PC-9 (cell line): ENCODE results near the gene ST6GALNAC6.

ENCODE experiments used
- EZH2 ChIP-seq: fragments of 200-600 bp; sonication (generic); IDR thresholded peaks from 2 replicates; pipeline ENCODE4 v1.8.0; 2017; ENCODE audit warnings: antibody characterized with exemption, low read depth
- TF ChIP-seq, protein P1 (sequence below): fragments of 200-600 bp; sonication (generic); conservative IDR thresholded peaks from 2 replicates; pipeline ENCODE4 v1.6.1; 2017; ENCODE audit warnings: mixed run types, antibody characterized with exemption, mild to moderate bottlenecking, moderate library complexity

DNA sequence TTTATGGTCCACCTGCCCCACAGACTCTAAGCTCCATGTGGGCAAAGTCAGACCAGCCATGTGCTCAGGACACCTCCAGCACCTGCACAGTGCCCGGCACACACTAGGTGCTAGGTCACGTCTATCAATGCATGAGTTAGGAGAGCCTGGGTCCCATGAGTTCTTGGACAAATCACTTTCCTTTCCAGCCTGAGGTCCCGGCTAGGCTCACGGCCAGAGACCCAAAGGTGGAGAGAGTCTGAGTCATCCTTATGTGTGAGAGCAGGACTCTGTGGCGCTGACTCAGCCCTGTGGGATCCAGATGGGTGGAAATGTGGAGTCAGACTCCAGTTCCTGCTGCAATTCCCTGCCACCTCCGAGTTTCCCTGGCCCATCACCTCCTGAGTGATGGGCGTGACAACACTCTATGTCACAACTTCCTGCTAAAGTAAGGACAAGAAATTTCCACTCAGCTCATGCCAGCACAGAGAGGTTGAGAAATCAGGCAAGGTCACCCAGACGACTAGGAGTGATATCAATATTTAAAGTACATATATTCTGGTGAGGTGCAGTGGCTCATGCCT lies 19.9 kb upstream of the ST6GALNAC6 start:
- TF ChIP-seq, protein P1, sequence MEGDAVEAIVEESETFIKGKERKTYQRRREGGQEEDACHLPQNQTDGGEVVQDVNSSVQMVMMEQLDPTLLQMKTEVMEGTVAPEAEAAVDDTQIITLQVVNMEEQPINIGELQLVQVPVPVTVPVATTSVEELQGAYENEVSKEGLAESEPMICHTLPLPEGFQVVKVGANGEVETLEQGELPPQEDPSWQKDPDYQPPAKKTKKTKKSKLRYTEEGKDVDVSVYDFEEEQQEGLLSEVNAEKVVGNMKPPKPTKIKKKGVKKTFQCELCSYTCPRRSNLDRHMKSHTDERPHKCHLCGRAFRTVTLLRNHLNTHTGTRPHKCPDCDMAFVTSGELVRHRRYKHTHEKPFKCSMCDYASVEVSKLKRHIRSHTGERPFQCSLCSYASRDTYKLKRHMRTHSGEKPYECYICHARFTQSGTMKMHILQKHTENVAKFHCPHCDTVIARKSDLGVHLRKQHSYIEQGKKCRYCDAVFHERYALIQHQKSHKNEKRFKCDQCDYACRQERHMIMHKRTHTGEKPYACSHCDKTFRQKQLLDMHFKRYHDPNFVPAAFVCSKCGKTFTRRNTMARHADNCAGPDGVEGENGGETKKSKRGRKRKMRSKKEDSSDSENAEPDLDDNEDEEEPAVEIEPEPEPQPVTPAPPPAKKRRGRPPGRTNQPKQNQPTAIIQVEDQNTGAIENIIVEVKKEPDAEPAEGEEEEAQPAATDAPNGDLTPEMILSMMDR, result no peak
- no peak for TF ChIP-seq EZH2
